GM18517 (cell line): Measurements from ENCODE around the gene PLIN4.

Experiments
- ATAC-seq: cut with Tn5 transposase; IDR thresholded peaks from one replicate; pipeline ENCODE4 v1.9.1; 2021; ENCODE audit warnings: mild to moderate bottlenecking, moderate library complexity; ENCODE audit not compliant: unreplicated experiment

PLIN4 gene

GRCh38 chr19:4493104-4493928 lies 25.0 kb downstream of the PLIN4 start:
- ATAC-seq = no peak

- no peak for ATAC-seq
Observed at GRCh38 chr19:4492337-4493103, 25.8 kb downstream of the PLIN4 start.

GRCh38 chr19:4491446-4491845 lies 26.8 kb downstream of the PLIN4 start:
- ATAC-seq = no peak

GRCh38 chr19:4488496-4488895 lies 29.8 kb downstream of the PLIN4 start:
- ATAC-seq = no peak

- ATAC-seq = no peak
Observed at GRCh38 chr19:4487572-4487971, 30.7 kb downstream of the PLIN4 start.

- ATAC-seq = no peak
Observed at GRCh38 chr19:4483385-4483784, 34.9 kb downstream of the PLIN4 start.

GRCh38 chr19:4482721-4483364 lies 35.4 kb downstream of the PLIN4 start:
- ATAC-seq = no peak

GRCh38 chr19:4477034-4477801 lies 41.1 kb downstream of the PLIN4 start:
- no peak for ATAC-seq

- no peak for ATAC-seq
Observed at GRCh38 chr19:4474514-4475022, 43.7 kb downstream of the PLIN4 start.

GRCh38 chr19:4473763-4474513 lies 44.3 kb downstream of the PLIN4 start:
- ATAC-seq = no peak

GRCh38 chr19:4473011-4473762 lies 45.1 kb downstream of the PLIN4 start:
- ATAC-seq = no peak

- ATAC-seq = no peak
Observed at GRCh38 chr19:4472174-4472974, 45.9 kb downstream of the PLIN4 start, which contains the start of gene HDGFL2. Gene HDGFL2 (plus strand): TSS chr19:4472297. CDS start chr19:4472351, 54 bp downstream.

- ATAC-seq = peak; percentile 91
Observed at GRCh38 chr19:4471403-4472173, 46.7 kb downstream of the PLIN4 start.

- no peak for ATAC-seq
Observed at GRCh38 chr19:4467835-4468234, 50.5 kb downstream of the PLIN4 start.

GRCh38 chr19:4464815-4465581 lies 53.3 kb downstream of the PLIN4 start:
- ATAC-seq = no peak

- ATAC-seq = peak; percentile 90
Observed at GRCh38 chr19:4457654-4458395, 60.5 kb downstream of the PLIN4 start, which contains the start of gene UBXN6. Gene UBXN6 (minus strand): TSS chr19:4457794. CDS start chr19:4457697, 97 bp downstream.
